ENCODE measurements around the gene HOXA7.
A peak's percentile ranks its signal among the peaks of the same experiment; 100 is the strongest.

Gene HOXA7

GRCh38 chr7:27133409-27134231, 22.9 kb downstream of the HOXA7 start:
- DNase-seq (ENCODE audit: low spot score), result no peak

DNA sequence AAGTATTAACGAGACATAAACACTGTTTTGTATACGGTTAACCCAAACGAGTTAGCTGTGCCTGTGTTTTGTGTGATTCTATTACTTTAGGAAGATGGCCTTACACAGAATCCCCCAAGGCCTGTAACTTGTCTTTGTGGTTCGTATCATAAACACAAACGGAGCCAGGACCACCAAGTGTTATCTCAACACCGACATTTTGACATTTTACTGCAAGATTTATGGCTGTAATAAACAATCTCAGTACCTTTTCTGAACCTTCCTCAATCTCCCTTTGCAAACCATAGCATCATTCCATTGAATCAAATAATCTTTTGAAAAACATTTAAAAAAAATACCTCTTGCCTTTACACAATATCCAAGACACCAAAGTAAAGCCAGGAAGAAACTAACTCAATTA, 23.5 kb downstream of the HOXA7 start:
- no peak for DNase-seq (ENCODE audit: low spot score)

DNA sequence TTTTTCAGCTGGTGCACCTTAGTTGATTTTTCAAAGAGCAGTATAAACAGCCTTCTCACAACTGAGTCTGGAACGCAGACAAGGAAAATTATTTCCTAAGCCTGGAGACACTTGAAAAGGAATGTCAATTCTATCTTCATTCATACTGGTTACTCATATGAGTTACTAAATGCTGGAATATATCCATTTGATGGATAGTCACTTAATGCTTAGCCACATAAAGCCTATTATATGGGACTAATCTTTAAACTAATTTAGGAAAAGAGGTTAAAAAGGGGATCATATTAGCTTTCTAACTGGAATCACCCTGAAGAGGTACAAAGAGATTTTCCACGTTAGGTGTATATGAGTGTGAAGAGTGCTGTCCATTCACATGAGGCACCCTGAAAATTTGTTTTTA, 24.3 kb downstream of the HOXA7 start:
- DNase-seq (ENCODE audit: low spot score), result no peak

GRCh38 chr7:27131390-27131819, 25.1 kb downstream of the HOXA7 start:
- no peak for DNase-seq (ENCODE audit: low spot score)

- DNase-seq (ENCODE audit: low spot score), result peak; percentile 87
Observed at GRCh38 chr7:27130540-27131389, 25.7 kb downstream of the HOXA7 start, which contains the start of gene HOXA4. Gene HOXA4, minus strand, starts transcription at chr7:27130757. Its CDS starts 24 bp downstream, at chr7:27130733.

DNA sequence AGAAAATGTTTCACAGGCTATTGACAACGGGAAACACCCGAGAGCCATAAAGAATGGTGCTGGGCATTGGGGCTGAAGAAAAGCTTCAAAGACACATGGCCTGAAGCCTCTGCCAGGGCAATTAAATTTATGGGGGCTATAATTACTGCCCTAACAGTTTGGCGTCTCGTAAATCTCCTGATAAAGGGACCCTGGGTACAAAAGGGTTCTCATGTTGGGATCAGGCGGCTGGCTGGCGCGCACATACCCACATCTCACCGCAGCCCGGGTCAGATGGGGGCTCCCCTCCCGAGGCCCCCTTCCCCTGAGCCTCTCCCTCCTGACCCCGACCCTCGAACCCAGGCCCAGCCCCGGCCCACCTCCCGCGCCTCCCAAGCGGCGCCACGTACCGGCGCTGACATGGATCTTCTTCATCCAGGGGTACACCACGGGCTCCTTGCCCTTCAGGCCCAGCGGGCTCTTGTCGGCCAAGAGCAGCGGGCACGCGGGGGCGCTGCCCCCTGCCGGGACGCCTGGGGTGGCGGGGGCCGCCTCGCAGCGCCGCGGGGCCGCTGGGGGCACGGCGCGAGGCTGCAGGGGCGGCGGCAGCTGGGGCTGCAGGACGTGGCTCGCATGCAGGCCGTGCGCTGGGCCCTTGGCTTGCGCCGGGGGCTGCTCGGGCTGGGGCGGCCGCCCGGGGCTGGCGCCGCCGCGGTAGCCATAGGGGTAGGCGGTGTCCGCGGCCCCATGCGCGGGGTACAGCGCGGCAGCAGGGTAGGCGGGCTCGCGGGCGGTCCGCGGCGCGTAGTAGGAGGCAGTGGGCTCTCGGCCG, 26.5 kb downstream of the HOXA7 start:
- no peak for DNase-seq (ENCODE audit: low spot score)

DNA sequence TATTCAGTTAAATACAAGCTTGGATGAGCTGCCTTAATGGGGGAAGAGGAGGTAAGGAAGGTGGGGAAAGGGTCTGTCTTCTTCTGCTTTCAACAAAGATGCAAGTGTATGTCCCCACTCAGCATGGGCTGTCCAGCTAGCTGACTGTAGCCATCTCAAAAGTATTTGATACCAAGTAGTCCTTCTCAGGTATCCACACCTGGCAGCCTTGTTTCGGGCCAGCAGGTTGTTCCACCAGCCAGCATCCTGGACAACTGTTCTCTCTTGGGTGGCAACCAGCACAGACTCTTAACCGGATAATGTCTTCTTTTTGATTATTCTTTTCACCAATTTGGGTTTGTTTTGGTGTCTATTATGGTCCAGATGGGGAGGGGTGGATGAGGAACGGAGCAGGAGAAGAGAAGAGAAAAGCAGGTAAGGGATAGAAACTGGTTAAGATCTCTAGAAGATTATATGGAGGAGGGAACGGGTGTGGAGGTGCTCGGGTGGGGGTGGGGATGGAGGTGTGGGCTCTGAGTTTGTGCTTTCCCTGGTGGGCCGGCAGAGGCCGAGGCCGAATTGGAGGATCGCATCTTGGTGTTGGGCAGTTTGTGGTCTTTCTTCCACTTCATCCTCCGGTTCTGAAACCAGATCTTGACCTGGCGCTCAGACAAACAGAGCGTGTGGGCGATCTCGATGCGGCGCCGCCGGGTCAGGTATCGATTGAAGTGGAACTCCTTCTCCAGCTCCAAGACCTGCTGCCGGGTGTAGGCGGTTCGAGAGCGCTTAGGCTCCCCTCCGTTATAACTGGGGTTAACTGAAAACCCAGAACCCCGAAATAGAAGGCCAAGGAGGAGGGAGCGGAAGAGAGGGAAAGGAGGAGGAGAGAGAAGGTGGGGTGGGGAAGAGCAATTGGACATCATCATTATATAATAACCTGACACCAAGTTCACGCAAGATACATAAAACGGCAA, 27.4 kb downstream of the HOXA7 start:
- DNase-seq (ENCODE audit: low spot score), result no peak

DNA sequence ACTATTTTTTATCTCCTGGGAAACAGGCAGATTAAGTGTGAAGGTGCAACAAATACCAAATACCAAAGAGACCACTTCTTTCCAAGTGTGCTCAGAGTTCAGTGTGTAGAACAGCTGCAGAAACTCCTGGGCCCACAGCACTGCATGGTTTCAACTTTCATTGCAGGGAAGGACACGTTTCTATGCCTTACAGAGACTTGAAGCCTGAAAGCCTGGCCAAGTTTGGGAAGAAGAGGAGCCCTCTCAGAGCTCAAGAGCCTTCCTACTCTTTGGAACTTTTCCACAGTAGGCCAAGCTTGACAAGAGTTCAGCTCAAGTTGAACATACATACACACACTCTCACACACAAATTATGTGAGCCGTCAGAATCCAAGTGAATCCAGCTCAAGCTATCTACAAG, 28.4 kb downstream of the HOXA7 start:
- no peak for DNase-seq (ENCODE audit: low spot score)

DNA sequence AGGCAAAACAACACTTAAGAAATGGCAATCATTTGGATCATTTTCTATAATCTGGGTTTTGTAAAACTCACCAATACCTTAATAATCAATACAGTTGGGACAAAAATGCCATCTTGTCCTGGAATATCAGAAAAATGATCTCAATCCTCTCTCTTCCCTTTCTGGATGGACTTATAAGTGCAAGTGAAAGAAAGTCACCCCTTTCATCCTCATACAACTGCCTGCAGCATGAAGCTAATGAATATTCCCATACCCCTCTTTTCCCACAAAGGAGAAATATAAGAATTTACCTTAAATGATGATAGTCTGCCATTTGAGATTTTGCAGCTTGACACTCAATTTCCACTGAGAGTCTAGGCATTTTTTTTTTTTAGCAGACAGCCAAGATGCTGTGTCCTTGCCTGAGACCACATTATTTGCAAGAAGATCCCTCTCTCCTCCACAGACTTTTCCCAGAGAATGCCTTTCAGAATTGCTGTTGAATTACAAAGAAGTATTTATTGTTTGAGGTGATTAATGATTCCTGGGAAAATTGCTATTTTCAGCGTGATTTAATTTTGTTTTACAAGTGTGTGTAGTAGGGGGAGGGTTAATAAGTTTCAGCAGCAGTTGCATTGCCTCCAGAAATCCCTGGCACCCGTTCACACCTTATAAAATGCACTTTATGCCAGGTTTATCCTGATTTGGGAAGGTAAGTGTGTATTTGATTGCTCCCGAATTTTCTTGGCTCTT, 29.7 kb downstream of the HOXA7 start:
- no peak for DNase-seq (ENCODE audit: low spot score)

- no peak for DNase-seq (ENCODE audit: low spot score)
Observed at GRCh38 chr7:27125986-27126394, 30.5 kb downstream of the HOXA7 start.

GRCh38 chr7:27124902-27125689, 31.4 kb downstream of the HOXA7 start:
- DNase-seq (ENCODE audit: low spot score), result no peak

DNA sequence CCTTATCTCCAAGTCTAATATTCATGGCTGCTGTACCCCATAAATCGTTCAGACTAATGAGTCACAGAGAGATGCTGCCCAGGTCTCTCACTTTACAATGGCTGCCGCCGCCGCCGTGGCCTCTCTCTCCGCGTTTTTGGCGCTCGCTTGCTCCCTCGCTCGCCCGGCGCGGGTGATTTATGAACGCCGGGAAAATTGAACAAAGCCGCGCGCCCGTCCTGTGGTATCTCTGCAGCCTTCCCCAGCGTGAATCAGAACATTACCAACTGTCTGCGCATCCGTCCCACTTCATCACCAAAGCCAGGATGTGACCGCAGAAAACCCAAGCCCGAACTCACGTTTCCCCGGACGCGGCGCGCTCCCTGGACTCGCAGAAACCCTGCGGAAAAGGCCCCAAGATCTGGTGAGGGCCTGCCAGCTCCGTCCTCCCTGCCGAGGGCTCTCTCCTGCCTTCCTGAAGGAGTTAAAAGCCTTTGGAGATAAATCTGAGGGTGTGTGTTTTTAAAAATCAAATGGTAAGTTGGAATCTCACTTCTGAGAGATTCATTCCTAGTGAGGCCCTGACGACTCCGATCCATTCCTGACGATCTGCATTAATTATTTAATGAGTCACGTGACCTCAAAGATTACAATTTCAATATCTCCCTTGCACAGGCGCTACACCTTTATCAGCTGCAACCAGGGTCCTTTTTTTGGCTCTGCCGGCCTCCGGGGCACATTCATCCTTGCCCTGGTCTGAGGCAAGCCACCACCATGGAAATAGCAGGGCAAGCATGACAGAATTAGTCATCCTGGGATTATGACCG, 32.2 kb downstream of the HOXA7 start:
- no peak for DNase-seq (ENCODE audit: low spot score)

DNA sequence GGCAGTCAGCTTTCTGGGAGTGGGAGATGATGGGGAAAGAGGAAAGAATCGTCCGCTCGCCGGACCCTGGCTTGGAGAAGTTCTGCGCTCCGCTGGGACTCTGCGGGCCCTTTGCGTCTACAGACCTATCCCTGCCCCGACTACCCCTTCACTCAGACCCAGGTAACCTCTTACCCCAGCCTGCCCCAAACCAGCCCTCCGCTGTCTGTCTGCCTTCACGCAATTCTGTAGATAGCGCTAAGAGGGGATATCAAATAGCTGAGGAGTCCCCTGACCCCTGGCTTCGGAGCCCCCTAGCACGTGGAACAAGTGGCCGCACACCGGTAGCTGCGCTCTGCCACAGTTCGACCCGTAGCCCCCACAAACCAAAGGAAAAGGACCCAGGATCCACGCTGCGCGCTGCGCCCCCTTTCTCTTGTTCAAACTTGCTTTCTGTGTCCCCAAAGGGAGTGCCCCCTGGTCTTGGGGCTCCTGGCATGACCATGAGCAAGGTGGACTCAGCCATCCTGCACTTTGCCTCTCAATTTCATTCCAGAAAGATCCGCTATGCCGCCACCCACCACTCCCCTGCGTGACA, 32.9 kb downstream of the HOXA7 start:
- no peak for DNase-seq (ENCODE audit: low spot score)

GRCh38 chr7:27123007-27123476, 33.4 kb downstream of the HOXA7 start:
- DNase-seq (ENCODE audit: low spot score), result no peak

- no peak for DNase-seq (ENCODE audit: low spot score)
Observed at GRCh38 chr7:27122077-27122910, 34.2 kb downstream of the HOXA7 start.

- DNase-seq (ENCODE audit: low spot score), result no peak
Observed at GRCh38 chr7:27121684-27122076, 34.8 kb downstream of the HOXA7 start.

GRCh38 chr7:27119412-27119911, 37.0 kb downstream of the HOXA7 start:
- no peak for DNase-seq (ENCODE audit: low spot score)
